GM18951 (cell line): ENCODE data around the gene SEMA4C.

Experiments used
- POLR2A ChIP-seq: IDR thresholded peaks from 4 replicates; pipeline ENCODE4 v1.6.1; 2011; ENCODE audit warnings: mild to moderate bottlenecking; ENCODE audit not compliant: insufficient read length, insufficient read depth; ENCODE audit errors: extremely low read depth
- in situ Hi-C: fragments of 300-500 bp; cut with MboI; formaldehyde crosslinking; loops from one replicate; pipeline ENCODE4 v1.12.0; 2022; ENCODE audit warnings: low sequenced_read_pairs, mixed read lengths, inconsistent platforms; ENCODE audit not compliant: unreplicated experiment

SEMA4C gene, protein sequence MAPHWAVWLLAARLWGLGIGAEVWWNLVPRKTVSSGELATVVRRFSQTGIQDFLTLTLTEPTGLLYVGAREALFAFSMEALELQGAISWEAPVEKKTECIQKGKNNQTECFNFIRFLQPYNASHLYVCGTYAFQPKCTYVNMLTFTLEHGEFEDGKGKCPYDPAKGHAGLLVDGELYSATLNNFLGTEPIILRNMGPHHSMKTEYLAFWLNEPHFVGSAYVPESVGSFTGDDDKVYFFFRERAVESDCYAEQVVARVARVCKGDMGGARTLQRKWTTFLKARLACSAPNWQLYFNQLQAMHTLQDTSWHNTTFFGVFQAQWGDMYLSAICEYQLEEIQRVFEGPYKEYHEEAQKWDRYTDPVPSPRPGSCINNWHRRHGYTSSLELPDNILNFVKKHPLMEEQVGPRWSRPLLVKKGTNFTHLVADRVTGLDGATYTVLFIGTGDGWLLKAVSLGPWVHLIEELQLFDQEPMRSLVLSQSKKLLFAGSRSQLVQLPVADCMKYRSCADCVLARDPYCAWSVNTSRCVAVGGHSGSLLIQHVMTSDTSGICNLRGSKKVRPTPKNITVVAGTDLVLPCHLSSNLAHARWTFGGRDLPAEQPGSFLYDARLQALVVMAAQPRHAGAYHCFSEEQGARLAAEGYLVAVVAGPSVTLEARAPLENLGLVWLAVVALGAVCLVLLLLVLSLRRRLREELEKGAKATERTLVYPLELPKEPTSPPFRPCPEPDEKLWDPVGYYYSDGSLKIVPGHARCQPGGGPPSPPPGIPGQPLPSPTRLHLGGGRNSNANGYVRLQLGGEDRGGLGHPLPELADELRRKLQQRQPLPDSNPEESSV

GRCh38 chr2:96869822-96870625, at the start of gene SEMA4C:
TSS of gene SEMA4C (minus strand) at chr2:96870080. CDS start at chr2:96867886, 2,194 bp downstream.
- in situ Hi-C loops: no loop called here
- peak; percentile 51 for TF ChIP-seq POLR2A

DNA sequence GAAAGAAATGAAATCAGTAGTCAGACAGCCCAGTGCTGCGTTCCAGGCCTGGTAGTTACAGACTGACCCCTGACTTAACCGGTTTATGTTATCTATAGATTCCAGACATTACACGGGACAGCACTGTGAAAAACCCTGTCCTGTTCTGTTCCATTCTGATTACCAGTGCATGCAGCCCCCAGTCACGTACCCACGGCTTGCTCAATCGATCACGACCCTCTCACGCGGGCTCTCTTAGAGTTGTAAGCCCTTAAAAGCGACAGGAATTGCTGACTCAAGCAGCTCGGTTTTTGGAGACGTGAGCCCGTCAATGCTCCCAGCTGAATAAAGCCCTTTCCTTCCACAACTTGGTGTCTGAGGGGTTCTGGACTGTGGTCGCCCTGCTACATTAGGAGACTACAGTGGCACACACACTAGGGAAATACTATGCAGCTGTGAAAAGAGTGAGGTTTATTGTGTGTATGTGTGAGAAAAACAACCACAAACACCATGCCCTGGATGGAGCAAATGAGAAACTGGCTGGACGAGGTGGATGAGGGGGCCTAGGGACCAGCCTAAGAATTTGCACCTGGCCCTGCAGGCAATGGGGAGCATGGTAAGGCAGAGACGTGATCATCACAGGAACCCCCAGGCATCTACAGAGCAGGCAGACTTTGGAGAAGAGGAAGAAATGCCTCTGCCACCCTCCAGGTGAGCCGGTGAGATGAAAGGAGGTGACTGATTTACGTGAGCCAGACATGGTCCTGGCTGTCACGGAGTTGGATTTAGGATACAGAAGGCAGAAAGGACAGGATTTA, 49.1 kb upstream of the SEMA4C start:
- no peak for TF ChIP-seq POLR2A
- in situ Hi-C loops: no loop called here

- TF ChIP-seq POLR2A: no peak
- in situ Hi-C loops: no loop called here
These were observed 48.3 kb upstream of the SEMA4C start for GRCh38 chr2:96918092-96918753.

DNA sequence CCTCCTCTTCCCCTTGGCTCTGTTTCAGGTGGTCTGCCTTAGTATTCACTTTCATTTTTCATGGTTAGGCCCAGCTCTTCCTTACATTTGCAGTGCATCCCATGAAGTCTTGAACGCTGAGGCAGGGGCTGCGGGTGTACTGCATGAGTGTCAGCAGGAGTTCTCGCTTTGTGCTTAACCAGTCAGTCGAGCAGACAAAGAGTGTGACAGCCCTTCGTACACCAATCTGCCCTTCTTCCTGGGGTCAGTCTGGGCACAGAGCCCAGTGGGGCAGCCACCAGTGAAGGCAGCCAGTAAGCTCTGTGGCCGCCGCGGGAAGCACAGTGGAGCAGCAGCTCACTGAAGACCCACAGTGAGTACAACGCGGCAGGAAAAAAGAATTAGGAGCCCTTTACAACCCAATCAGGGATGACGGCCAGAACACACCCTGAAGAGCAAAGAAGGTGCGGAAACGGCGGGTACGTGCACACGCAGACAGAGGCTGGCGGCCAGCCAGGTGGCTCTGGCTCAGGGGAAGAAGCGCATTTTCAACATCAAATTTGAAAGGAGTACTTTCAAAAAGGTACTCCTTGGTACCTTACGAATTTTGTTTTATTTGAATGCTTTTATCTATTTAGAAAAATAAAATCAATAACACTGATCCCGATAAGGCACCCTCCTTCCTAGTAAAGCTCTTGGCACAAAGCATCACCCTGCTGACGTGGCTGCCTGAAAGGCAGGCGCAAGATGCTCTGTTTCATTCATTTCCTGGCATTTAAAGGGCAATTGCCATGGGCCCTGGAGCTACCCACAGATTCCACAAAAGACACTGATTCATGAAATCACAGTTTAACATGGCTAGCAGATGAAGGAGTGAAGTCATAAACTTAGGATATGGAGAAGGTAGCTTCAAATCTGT, 47.0 kb upstream of the SEMA4C start:
- in situ Hi-C loops: no loop called here
- no peak for TF ChIP-seq POLR2A

DNA sequence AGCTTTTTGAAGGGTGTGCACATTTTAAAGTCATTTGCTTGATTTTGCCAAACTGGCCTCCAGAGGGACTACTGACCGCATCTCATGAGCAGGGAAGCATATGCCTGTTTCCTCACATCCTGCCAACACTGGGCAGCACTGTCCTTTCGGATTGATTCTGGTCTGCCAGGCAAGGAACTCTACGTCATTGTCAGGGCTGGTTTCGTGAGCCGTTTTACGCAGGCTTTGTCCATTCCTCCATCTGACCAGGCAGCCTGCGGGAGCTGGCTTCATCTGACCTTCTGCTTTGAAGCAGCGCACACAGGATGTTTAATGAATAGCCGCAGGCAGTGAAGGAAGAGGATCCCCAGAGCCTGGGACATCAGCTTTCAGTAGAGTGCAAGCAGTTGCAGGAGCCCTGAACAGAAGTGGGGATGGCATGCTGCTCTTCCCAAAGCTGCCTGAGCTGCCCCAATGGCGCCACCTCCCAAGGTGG, 46.3 kb upstream of the SEMA4C start:
- in situ Hi-C loops: no loop called here
- TF ChIP-seq POLR2A: no peak

- no peak for TF ChIP-seq POLR2A
- in situ Hi-C loops: no loop called here
These were observed 44.5 kb upstream of the SEMA4C start for GRCh38 chr2:96914332-96914731.

GRCh38 chr2:96913398-96914202, 43.7 kb upstream of the SEMA4C start:
- TF ChIP-seq POLR2A: no peak
- in situ Hi-C loops: no loop called here

DNA sequence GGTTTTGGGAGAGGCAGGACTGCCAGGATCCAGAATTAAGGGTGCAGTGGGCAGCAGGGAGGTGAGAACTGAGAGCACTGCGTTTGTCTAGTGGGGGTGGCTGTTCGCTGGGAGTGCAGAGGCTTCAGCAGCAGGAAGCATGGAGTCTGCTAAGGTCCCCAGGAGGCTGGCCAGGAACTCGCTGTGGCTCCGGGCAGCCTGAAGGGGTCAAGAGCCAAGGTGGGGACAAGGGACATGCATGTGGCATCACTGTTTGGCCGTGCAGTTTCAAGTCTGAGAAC, 43.2 kb upstream of the SEMA4C start:
- TF ChIP-seq POLR2A: no peak
- in situ Hi-C loops: no loop called here

DNA sequence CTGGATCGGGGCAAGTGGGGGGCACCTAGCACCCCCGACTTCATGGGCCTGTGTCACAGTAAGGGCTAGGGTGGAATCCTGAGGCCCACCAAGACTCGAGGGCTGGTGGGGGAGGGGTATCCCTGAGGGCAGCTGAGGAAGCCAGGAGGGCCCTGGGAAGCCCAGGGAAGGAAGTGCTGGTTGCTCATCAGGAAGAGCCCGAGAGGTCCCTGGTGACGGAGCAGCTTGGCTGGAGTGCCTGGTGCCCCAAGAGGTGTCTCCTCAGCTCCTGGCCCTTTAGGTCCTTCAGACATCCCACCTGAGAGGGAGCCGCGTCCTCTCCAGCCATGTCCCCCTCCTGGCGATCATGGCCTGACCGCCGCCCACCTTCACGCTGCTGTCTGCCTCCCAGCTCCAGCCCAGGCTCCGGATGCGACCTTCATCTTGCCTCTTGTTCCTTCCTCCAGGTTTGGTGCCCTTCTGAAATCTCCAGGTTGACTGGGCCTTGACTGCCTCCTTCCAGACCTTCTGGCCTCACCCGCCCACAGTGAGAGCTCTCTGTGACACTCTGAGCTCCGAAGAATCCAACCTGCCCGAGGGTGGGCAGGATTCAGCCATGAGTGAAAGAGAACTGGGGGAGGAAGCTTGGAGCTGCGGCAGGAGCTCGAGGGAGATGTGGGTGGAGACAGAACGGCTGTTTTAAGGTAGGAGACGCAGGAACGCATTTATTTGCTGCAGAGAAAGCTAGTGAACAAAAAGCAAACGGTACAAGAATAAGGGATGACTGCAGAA, 42.7 kb upstream of the SEMA4C start:
- in situ Hi-C loops: no loop called here

DNA sequence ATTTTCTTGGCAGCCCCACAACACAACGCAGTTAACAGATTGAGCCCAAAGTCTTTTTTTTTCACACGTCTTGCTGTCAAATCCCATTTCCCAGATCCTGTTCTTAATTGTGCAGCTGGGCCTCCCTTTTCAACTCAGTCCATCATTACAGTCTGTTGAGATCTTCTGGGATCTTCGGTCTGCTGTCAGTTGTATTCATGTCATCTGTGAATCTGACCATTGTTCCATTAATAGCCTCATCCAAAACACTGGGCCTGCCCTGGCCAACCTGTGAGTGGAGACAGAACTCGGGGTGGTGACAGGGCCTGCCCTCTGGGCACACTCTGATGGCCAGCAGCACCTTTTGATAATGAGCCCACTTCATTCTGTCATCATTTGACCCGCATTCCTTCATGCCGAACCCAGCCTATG, 39.7 kb upstream of the SEMA4C start:
- in situ Hi-C loops: no loop called here
- no peak for TF ChIP-seq POLR2A

More for the DNA sequence above, 42.7 kb upstream of the SEMA4C start:
- no peak for TF ChIP-seq POLR2A
